BLaER1 (cell line): ENCODE data around the gene ZNF473.
"Not testable (repeated sequence)": the region's sequence is repeated elsewhere in the genome, so short reads cannot be mapped to it uniquely, and the experiment has no call there.

ENCODE experiments used
- H3K27ac ChIP-seq: shearing (Covaris generic); formaldehyde crosslinking; 2 replicates; pipeline ENCODE4 v1.8.1; 2022
- H3K27me3 ChIP-seq: shearing (Covaris generic); formaldehyde crosslinking; 2 replicates; pipeline ENCODE4 v1.8.1; 2022
- H3K36me3 ChIP-seq: shearing (Covaris generic); formaldehyde crosslinking; 2 replicates; pipeline ENCODE4 v1.8.1; 2022
- H3K4me1 ChIP-seq: shearing (Covaris generic); formaldehyde crosslinking; 2 replicates; pipeline ENCODE4 v1.8.1; 2022
- H3K4me2 ChIP-seq: shearing (Covaris generic); formaldehyde crosslinking; 2 replicates; pipeline ENCODE4 v1.8.1; 2022
- H3K4me3 ChIP-seq: shearing (Covaris generic); formaldehyde crosslinking; 2 replicates; pipeline ENCODE4 v1.8.1; 2022
- H3K9ac ChIP-seq: shearing (Covaris generic); formaldehyde crosslinking; 2 replicates; pipeline ENCODE4 v1.8.1; 2022
- H3K9me3 ChIP-seq: shearing (Covaris generic); formaldehyde crosslinking; 2 replicates; pipeline ENCODE4 v1.8.1; 2022
- H4K20me1 ChIP-seq: shearing (Covaris generic); formaldehyde crosslinking; 2 replicates; pipeline ENCODE4 v1.8.1; 2022

ZNF473 gene

DNA sequence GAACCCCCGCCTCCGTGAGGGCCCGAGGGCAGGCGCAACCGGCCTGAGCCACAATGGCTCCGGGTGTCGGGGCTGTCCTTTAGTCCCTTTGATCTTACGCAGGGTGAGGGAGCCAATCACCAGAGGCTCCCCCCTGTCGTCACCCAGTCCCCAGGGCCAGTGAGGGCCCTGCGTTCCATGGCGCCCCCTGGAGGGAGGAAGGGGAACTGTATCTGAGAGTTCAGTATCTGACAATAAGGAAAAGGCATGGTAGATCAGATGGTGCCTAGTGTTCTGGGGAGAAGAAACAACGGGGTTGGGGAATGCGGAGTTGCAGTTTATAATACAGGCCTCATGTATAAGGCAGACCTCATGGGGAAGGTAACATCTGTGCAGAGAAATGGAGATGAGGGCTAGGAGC, 72.1 kb downstream of the ZNF473 start:
- H3K9ac ChIP-seq, H3K4me2 ChIP-seq, H3K4me1 ChIP-seq, H3K36me3 ChIP-seq, H3K9me3 ChIP-seq, H4K20me1 ChIP-seq, H3K27me3 ChIP-seq, H3K4me3 ChIP-seq, H3K27ac ChIP-seq: not testable (repeated sequence)

DNA sequence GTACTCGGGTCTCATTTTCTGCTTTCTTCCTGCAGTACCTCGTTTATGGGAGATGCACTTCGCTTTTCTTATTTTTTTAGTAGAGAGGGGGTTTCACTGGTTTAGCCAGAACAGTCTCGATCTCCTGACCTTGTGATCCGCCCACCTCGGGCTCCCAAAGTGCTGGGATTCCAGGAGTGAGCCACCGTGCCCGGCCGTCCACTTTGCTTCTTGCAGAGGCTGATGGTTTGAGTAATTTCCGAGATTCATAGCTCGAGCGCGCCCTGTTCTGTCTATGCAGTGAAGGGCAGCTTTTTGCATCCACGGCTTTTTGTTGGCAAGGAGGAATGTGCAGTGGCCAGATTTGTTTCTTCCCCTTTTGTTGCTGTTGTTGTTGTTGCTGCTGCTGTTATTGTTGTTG, 73.1 kb downstream of the ZNF473 start:
- H3K4me2 ChIP-seq, H3K9me3 ChIP-seq, H3K9ac ChIP-seq, H3K36me3 ChIP-seq, H4K20me1 ChIP-seq, H3K4me1 ChIP-seq, H3K27ac ChIP-seq, H3K27me3 ChIP-seq, H3K4me3 ChIP-seq: not testable (repeated sequence)

- not testable (repeated sequence) for H3K36me3 ChIP-seq, H3K27me3 ChIP-seq, H3K9me3 ChIP-seq, H3K4me2 ChIP-seq, H3K9ac ChIP-seq, H3K4me1 ChIP-seq, H3K27ac ChIP-seq, H3K4me3 ChIP-seq, H4K20me1 ChIP-seq
Measured at GRCh38 chr19:50099696-50100095, 73.9 kb downstream of the ZNF473 start.

DNA sequence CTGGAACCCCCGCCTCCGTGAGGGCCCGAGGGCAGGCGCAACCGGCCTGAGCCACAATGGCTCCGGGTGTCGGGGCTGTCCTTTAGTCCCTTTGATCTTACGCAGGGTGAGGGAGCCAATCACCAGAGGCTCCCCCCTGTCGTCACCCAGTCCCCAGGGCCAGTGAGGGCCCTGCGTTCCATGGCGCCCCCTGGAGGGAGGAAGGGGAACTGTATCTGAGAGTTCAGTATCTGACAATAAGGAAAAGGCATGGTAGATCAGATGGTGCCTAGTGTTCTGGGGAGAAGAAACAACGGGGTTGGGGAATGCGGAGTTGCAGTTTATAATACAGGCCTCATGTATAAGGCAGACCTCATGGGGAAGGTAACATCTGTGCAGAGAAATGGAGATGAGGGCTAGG, 75.1 kb downstream of the ZNF473 start:
- not testable (repeated sequence) for H3K9ac ChIP-seq, H4K20me1 ChIP-seq, H3K27me3 ChIP-seq, H3K36me3 ChIP-seq, H3K4me1 ChIP-seq, H3K9me3 ChIP-seq, H3K4me3 ChIP-seq, H3K27ac ChIP-seq, H3K4me2 ChIP-seq
